HG02610 (cell line): ENCODE results near the gene CCDC106.

ENCODE experiments used
- ATAC-seq: cut with Tn5 transposase; IDR thresholded peaks from one replicate; pipeline ENCODE4 v1.9.1; 2021; ENCODE audit warnings: mild to moderate bottlenecking, moderate library complexity; ENCODE audit not compliant: unreplicated experiment

CCDC106 gene

GRCh38 chr19:55649268-55650125 lies 1.5 kb downstream of the CCDC106 start:
- ATAC-seq, result no peak

- ATAC-seq, result no peak
These were observed 2.1 kb downstream of the CCDC106 start for GRCh38 chr19:55650126-55650557.

GRCh38 chr19:55650602-55651230 lies 2.7 kb downstream of the CCDC106 start:
- no peak for ATAC-seq

GRCh38 chr19:55651236-55651635 lies 3.2 kb downstream of the CCDC106 start:
- ATAC-seq, result no peak

GRCh38 chr19:55652311-55653128 lies 4.5 kb downstream of the CCDC106 start:
- no peak for ATAC-seq

- ATAC-seq, result peak; percentile 36
These were observed 5.8 kb downstream of the CCDC106 start for GRCh38 chr19:55653651-55654322.

GRCh38 chr19:55654323-55654867 lies 6.4 kb downstream of the CCDC106 start:
- peak; percentile 50 for ATAC-seq

GRCh38 chr19:55654868-55655647 lies 7.0 kb downstream of the CCDC106 start, which contains the start of gene U2AF2:
Gene U2AF2 (plus strand): TSS chr19:55655035. CDS start chr19:55655105, 70 bp downstream.
- ATAC-seq, result peak; percentile 34

GRCh38 chr19:55655648-55656040 lies 7.6 kb downstream of the CCDC106 start:
- no peak for ATAC-seq

GRCh38 chr19:55656552-55656951 lies 8.5 kb downstream of the CCDC106 start:
- ATAC-seq, result no peak

GRCh38 chr19:55656988-55657747 lies 9.2 kb downstream of the CCDC106 start:
- ATAC-seq, result no peak

- ATAC-seq, result no peak
These were observed 10.9 kb downstream of the CCDC106 start for GRCh38 chr19:55658846-55659459.

GRCh38 chr19:55659822-55660221 lies 11.8 kb downstream of the CCDC106 start:
- ATAC-seq, result no peak

- ATAC-seq, result no peak
These were observed 12.4 kb downstream of the CCDC106 start for GRCh38 chr19:55660404-55660803.

GRCh38 chr19:55660991-55661390 lies 13.0 kb downstream of the CCDC106 start:
- no peak for ATAC-seq

GRCh38 chr19:55661826-55662225 lies 13.8 kb downstream of the CCDC106 start:
- ATAC-seq, result no peak

- ATAC-seq, result no peak
These were observed 16.0 kb downstream of the CCDC106 start for GRCh38 chr19:55663846-55664536.
